GM19372 (cell line): ENCODE results near the gene ADGRG6.
"Not testable (repeated sequence)": the region's sequence is repeated elsewhere in the genome, so short reads cannot be mapped to it uniquely, and the experiment has no call there.

Source experiments
- ATAC-seq: cut with Tn5 transposase; IDR thresholded peaks from one replicate; pipeline ENCODE4 v1.9.1; 2021; ENCODE audit warnings: mild to moderate bottlenecking, low read depth, moderate library complexity; ENCODE audit not compliant: unreplicated experiment

ADGRG6 gene

GRCh38 chr6:142301651-142302391 lies at the start of gene ADGRG6:
TSS of gene ADGRG6 (plus strand) at chr6:142302007. CDS start at chr6:142302330, 323 bp downstream.
- peak; percentile 90 for ATAC-seq

GRCh38 chr6:142254513-142254912 lies 47.3 kb upstream of the ADGRG6 start:
- ATAC-seq = no peak

GRCh38 chr6:142255785-142256184 lies 46.0 kb upstream of the ADGRG6 start:
- ATAC-seq = no peak

- no peak for ATAC-seq
These were observed 43.5 kb upstream of the ADGRG6 start for GRCh38 chr6:142258305-142258704.

GRCh38 chr6:142258757-142259156 lies 43.0 kb upstream of the ADGRG6 start:
- ATAC-seq = no peak

GRCh38 chr6:142260748-142261147 lies 41.1 kb upstream of the ADGRG6 start:
- no peak for ATAC-seq

- no peak for ATAC-seq
These were observed 39.6 kb upstream of the ADGRG6 start for GRCh38 chr6:142262231-142262630.

- ATAC-seq = no peak
These were observed 36.3 kb upstream of the ADGRG6 start for GRCh38 chr6:142265476-142265875.

GRCh38 chr6:142266060-142266459 lies 35.7 kb upstream of the ADGRG6 start:
- no peak for ATAC-seq

- ATAC-seq = no peak
These were observed 30.3 kb upstream of the ADGRG6 start for GRCh38 chr6:142271476-142271875.

- ATAC-seq = no peak
These were observed 27.2 kb upstream of the ADGRG6 start for GRCh38 chr6:142274656-142275055.

- ATAC-seq = no peak
These were observed 26.4 kb upstream of the ADGRG6 start for GRCh38 chr6:142275236-142276006.

GRCh38 chr6:142276256-142276655 lies 25.6 kb upstream of the ADGRG6 start:
- ATAC-seq = no peak

- ATAC-seq = no peak
These were observed 22.2 kb upstream of the ADGRG6 start for GRCh38 chr6:142279350-142280180.

GRCh38 chr6:142280265-142280664 lies 21.5 kb upstream of the ADGRG6 start:
- no peak for ATAC-seq

- ATAC-seq = no peak
These were observed 20.9 kb upstream of the ADGRG6 start for GRCh38 chr6:142280927-142281326.

- ATAC-seq = not testable (repeated sequence)
These were observed 18.7 kb upstream of the ADGRG6 start for GRCh38 chr6:142283138-142283537.

- ATAC-seq = no peak
These were observed 17.4 kb upstream of the ADGRG6 start for GRCh38 chr6:142284419-142284818.

GRCh38 chr6:142285235-142286087 lies 16.3 kb upstream of the ADGRG6 start:
- ATAC-seq = no peak

GRCh38 chr6:142286088-142286409 lies 15.8 kb upstream of the ADGRG6 start:
- ATAC-seq = no peak
